HG03432 (cell line): ENCODE measurements around the gene FLYWCH1.

Experiments
- ATAC-seq: cut with Tn5 transposase; IDR thresholded peaks from one replicate; pipeline ENCODE4 v1.9.1; 2021; ENCODE audit warnings: mild to moderate bottlenecking, moderate library complexity; ENCODE audit not compliant: unreplicated experiment

FLYWCH1 gene

DNA sequence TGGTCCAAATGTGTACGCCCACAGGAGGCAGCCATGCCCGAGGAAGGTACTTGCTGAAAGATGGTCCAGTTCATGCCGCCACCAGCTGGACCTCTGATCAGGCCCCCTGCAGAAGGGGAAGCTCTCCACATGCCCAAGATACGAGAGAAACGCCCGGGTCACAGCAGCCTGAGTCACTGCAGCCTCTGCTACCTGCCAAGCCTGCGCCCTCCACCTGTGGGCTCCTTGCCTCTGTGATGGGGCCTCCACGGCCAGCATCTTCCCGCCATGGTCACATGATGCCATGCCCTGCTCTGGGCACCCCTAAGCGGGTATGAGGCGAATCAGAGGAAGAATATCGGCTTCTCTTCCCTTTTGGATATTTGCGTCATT, 38.6 kb downstream of the FLYWCH1 start:
- no peak for ATAC-seq

DNA sequence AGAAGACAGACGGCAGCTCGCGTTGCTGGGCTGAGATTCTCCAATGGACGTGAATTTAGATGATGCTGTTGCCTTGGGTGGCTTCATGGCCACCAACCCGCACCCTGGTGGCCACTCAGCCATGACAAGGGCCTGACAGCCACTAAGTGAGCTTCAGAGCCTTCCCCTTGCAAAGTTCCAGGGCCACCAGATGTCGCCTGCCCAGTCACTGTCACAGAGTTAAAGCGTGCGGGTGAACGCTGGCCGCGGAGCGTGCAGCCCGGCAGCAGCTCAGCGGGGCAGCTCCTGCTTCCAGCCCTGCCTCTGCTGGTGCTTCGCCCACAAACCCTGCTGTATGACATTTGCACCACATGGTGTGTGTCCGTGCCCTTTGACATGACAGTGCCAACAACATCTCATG, 39.0 kb downstream of the FLYWCH1 start:
- ATAC-seq, result no peak

DNA sequence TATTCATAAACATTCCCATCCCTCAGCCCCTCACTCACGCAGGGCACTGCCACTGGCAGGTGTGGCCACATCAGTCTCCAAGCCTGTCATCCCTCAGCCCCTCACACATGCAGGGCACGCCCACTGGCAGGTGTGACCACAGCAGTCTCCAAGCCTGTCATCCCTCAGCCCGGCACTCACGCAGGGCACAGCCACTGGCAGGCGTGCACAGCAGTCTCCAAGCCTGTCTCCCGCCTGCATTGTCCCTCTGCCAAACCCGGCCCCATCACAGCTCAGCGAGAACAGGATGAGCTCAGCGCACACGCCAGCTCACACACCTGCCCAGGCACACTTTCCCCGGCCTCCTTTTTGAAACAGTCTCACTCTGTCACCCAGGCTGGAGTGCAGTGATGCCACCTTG, 40.9 kb downstream of the FLYWCH1 start:
- no peak for ATAC-seq

DNA sequence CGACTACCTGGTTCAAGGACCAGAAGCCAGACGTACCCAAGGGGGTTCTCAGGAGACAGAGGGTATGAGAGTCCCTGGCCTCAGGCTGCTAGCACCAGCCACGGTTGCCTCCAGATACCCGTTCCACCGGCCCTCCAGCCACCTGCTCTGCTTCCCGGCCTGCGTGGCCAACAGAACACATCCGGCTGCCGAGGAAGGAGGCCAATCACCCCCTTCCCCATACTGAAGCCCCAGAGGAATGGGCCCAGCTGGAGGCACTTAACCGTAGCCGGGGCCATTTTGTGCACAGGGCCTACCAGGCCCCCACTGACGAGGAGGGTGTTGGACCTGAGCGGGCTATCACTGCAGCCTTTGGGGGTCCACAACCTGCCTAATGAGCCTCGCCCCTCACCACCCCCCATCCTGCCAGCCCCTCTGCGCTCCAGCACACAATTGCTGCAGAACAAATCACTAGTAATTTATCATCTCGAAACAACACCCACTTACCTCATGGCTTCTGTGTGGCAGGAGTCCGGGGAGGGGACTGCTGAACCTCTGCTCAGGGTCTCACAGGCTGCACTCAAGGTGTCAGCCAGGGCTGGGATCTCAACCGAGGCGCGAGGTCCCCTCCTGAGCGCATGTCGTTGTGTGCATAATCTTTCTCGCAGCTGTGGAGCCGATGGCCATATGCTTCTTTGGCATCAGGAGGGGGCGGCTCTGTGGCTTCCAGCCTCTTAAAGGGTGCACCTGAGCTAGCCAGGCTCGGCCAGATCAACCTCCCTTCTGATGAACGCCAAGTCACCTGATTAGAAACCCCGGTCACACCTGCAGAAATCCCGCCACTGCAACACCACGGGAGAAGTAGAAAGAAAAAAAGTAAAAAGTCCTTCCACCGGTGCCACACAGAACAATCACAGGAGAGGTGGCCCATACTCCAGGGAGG, 42.2 kb downstream of the FLYWCH1 start:
- ATAC-seq, result no peak

DNA sequence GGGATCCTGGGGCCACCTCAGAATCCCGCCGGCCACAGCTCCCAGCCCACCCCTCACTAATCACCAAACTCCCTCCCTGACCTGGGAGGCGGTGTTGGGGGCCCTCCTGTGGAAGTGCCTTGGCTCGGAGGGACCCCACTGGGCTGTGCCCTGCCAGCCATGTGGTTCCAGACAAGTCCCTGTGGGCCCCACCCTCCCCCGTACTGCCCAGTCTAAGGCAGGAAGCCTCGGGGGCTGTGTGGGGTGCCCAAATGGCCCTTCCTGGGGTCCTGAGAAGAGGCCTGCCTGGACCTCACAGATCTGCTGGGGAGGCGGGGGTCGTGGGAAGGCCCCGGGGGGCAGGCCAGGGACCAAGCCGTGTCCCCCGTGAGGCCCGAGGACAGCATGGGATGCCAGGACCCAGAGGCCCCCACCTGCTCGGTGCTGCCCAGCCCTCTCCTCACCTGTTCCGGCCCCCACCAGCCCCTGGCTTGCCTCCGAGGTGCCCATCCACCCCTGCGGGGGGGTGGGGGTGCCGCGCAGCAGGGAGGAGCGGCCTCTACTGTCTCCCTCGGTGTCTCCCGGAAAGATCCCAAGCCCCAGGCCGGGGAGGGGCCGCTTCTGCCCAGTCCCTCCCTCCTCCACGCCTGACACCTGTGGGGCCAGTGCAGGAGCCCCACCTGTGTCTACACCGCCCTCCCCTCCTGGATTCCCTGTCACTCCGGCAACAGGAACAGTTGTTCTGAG, 43.1 kb downstream of the FLYWCH1 start:
- no peak for ATAC-seq

DNA sequence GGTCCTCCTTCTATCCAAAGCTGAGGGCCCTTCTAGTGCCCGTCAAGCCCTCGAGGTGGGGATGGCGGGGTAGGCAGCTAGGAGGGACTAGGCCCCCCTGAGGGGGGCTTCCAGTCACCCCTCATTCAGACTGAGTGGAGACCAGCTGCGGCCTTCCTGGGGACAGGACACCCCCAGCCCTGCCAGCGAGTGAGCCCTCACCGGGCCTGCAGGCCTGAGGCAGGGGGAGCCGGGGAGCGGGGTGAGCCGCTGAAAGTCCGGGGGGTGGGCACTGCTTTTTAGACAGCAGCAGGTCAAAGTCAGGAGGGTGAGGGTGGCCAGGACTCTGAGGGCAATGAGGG, 43.7 kb downstream of the FLYWCH1 start:
- ATAC-seq, result no peak

DNA sequence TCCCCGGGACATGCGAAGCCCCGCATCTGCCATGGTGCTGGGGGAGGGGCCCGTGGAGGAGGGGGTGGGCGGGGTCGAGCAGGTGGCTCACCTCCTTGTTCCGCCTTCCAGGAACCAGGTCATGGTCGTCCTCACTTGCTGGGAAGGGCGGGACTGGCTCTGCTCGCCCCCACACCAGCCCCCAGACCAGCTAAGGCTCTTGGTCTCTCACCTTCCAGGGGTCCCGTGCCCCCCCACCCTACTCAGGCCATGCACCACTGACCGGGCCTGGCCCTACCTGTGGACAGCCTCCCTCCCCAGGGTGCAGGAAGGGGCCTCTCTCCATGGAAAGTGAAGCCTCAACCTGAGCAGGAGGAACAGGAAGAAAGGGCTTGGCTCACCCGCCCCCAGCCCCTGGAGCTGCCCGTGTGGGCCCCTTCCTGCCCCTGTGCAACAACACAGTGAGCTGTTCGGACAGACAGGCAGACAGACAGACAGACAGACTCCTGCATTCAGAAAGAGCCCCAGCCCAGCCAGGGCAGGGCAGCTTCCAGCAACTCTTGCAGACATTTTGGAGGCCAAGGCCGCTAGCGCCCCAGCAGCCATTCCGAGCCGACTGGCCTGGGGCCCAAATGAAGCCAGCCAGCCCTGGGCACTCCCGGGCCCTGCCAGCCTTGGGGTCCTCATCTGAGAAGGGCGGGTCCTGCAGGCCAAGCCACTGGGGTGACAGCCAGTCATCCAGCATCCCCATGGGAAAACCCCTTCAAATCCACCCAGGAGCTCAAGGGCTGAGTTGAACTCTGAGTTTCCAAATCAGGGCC, 44.2 kb downstream of the FLYWCH1 start:
- ATAC-seq, result no peak

DNA sequence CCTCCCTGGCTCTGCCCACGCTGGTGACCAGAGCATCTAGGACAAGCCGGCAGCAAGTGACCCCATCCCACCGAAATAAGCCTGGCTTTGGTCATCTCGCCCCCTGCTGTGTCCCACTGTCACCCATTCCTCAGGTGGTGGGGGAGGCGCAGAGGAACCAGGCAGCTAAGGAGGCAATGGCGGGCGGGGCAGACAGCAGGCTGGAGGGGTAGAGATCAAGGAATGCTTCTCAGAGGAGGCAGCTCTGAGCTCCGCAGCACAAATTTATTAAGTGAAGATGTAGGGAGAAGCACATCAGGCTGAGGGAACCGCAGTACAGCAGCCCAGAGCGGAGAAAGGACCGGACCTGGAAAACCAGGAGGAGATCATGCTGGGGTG, 44.8 kb downstream of the FLYWCH1 start:
- ATAC-seq, result no peak

DNA sequence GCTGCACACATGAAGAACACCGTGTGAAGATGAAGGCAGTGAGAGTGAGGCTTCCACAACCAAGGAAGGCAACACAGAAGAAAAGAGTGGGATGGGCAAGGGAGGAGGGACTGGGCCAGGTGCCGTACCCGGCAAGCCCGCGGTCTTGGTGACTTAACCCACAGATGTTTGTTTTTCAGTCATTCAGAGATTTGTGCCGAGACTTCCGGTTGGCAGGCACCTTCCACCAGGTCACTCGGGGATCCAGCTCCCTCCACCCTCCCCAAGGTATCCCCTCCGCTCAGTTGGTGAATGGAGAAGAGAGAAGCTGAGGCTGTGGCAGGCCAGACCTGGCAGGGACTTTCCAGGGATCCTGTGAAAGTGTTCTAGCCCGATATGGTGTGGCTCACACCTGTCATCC, 47.5 kb downstream of the FLYWCH1 start:
- no peak for ATAC-seq

DNA sequence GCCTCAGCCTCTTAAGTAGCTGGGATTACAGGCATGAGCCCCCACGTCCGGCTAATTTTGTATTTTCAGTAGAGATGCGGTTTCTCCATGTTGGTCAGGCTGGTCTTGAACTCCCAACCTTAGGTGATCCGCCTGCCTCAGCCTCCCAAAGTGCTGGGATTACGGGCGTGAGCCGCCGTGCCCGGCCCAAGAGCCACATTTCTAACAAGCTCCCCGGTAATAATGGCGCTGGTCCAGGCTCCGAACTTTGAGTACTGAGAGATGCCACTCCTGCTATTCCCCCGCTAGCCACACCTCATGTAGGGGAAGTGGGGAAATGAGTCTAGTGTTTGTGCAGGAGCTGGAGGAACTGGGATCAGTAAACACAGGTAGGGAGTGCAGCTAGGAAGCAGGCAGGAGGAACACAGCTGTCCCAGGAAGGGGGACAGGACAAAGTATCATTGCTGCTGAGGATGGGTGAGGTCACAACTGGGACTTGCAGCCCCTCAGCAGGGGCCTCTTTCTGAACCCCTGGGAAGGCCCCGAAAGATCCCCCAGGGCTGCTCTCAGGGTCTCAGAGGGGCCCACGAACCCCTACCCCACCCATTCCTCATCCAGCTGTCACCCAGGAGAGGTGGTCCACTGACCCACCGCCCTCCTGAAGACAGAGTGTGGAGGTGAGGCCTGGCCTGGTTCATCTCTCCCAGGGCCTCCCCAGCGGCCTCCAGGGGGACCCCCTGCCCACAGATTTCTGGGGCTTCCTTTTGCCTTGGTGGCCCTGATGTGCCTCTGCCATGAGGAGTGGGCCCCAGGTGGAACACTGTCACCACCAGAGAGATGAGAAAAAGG, 48.7 kb downstream of the FLYWCH1 start:
- ATAC-seq, result no peak

DNA sequence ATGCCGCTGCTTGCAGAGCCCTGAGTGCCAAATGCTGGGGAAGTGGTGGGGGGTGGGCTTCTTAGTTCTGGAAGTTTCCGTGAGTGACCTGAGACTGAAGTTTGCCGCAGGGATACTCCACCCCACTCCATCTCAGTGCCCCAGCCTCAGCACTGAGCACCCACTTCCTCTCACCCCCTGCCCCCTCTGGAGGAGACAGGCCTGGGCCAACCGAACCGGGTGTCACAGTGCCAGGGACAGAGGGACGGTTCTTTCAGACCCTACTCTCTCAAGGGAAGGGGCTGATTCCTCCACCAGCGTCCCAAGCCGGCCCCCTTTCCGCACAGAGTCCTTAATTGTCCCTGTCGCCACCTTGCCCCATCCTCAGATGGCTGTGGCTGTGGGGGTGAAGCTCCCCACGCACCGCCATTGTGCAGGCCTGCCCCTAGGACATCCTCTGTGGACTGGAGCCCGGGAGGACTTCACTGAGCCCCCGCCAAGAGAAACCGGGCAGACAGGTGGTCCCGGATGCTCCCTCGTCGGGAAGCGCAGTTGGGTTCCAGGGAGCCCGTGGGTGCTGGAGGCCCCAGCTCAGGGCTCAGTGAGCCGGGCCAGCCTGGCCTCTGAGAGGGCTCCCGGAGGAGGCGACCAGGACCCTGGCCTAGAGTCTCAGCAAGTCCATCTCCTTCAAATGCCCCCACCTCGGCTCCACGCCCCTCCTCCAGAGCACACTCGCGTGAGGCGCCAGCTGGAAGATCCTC, 50.8 kb downstream of the FLYWCH1 start:
- no peak for ATAC-seq

DNA sequence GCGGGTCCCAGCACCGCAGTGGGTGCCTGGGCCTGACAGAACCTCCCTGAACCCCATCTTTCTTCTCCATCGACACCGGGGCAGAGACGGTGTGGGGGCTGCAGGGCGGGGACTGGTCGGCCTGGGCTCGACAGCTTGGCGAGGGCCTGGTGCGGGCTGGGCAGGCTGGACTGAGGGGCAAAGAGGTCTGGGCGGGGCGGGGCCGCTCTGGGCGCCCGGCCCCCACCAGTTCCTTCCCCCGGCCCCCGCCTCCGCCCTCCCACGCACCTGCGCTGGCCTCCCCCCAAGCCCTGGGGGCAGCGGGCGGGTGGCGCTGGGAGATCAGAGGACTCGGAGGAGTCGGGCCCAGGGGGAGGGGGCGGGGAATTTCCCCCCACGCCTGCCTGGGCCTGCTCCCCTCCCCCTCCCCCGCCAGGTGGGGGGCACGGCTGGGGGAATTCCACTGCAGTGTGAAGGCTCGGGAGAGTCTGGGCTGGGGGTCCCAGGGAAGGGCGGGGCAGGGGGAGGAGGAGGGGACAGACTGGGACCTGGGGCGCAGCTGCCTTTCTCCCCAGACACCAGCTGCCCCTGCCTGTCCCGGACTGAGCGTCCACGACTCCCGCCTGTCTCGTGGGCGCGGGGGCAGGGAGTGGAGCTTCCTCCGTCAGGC, 51.5 kb downstream of the FLYWCH1 start:
- ATAC-seq, result no peak

DNA sequence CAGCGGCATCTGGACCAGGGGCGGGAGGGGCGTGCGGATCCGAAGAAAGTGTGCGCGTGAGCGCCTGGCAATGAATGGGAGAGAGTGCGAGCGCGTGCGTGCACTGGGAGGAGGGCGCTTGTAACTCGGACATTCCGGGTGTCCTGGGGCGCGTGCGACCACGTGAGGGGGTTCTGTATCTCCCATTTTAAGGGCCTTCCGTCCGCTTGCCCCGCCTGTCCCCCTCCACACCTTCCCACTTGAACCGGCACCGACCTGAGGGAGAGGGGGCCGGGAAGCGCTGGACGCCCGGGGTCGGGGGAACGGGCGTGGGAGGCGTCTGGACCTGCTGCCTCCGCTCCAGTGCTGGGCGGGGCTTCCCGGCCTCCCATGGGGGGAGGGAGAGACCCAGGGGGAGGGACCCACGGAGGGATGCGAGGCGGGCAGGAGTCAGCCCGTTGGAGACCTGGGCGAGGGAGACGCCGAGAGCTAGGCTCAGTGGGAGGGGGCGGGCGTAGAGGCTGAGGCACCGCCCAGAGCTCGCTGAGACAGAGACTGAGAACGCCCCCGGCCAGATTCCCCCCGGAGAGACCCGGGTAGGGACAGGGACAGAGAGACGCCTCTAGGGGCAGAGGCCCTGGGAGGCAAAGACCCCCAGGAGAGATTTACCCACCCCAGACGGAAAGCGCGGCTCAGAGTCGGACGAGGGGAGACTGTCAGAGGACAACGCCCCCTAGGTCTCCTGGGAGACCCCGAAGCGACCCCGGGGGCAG, 52.2 kb downstream of the FLYWCH1 start, which contains the start of gene KREMEN2:
TSS of gene KREMEN2 (plus strand) at position 553 of the 752 bp plus-strand sequence. CDS start 246 bp downstream, outside the sequence.
- no peak for ATAC-seq

DNA sequence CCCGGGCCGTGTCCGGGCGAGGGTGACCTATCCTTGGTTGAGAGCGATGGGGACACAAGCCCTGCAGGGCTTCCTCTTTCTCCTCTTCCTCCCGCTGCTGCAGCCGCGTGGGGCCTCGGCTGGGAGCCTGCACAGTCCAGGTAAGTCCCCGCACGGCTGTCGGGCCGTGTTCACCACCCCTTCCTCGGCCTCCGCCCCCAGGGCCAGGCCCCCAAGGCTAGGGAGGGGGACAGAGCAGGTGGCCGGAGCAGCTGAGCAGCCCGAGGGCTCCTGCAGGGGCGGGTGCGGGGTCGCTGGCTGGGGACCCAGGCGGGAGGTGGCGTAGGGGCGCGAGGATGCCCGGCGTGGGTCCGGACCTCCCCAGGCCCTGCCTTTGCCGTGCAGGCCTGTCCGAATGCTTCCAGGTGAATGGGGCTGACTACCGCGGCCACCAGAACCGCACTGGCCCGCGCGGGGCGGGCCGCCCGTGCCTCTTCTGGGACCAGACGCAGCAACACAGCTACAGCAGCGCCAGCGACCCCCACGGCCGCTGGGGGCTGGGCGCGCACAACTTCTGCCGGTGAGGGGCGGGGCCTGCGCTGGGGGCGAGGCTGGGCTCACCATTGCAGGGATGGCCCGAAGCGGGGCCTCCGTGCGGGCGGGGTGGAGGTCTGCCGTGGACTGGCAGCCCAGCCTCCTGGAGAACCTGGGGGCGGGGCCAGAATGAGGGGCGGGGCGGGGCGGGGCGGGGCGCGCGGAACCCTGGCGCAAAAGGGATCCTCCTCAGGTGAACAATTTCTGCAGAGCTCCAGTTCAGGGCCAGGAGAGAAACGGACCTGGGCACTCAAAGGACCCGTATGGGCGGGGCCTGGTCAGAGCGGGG, 53.0 kb downstream of the FLYWCH1 start:
- no peak for ATAC-seq

DNA sequence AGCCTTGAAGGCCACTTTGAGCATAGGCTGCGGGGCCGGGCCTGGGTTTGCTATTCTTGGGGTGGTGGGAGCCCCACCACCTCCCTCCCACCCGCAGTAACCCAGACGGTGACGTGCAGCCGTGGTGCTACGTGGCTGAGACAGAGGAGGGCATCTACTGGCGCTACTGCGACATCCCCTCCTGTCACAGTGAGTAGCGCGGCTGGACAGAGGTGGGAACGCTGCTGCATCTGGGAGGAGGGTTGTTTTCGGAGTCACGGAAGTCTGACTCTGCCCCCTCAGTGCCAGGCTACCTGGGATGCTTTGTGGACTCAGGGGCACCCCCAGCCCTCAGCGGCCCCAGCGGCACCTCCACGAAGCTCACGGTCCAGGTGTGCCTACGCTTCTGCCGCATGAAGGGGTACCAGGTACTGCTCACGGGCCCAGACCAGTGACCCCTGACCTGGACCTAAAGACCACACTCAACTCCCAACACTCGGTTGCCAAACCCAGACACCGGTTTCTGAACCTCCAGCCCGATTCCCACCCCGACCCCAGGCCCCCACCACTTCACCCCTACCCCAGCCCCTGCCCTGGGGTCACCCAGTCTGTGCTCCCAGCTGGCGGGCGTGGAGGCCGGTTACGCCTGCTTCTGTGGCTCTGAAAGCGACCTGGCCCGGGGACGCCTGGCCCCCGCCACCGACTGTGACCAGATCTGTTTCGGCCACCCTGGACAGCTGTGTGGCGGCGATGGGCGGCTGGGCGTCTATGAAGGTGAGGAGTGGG, 54.5 kb downstream of the FLYWCH1 start:
- ATAC-seq, result no peak

DNA sequence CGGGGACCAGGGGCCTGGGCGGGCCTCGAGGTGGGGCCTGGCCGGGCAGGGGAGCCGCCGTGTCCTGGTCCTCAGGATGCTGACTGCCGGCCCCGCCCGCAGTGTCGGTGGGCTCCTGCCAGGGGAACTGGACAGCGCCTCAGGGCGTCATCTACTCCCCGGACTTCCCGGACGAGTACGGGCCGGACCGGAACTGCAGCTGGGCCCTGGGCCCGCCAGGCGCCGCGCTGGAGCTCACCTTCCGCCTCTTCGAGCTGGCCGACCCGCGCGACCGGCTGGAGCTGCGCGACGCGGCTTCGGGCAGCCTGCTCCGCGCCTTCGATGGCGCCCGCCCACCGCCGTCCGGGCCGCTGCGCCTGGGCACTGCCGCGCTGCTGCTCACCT, 55.1 kb downstream of the FLYWCH1 start:
- ATAC-seq, result no peak

DNA sequence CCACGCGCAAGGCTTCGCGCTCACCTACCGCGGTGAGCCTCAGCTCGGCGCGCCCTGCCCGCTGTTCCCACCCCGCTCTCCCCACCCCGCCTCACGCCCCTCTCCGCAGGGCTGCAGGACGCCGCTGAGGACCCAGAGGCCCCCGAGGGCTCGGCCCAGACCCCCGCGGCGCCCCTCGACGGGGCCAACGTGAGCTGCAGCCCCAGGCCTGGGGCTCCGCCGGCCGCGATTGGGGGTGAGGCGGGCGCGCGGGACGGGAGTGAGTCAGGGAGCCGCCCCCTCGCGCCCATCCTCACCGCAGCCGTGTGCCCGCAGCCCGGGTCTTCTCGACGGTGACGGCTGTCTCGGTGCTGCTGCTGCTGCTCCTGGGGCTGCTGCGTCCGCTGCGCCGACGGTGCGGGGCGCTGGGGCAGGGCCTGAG, 55.5 kb downstream of the FLYWCH1 start:
- ATAC-seq, result no peak
